OCI-LY3 (cell line): ENCODE results near the gene C6orf58.
A peak's percentile ranks its signal among the peaks of the same experiment; 100 is the strongest.

Experiments
- H2AFZ ChIP-seq: fragments of 200-600, 300-600 bp; shearing (Covaris generic); 2 replicates; pipeline ENCODE4 v1.6.0; 2014; ENCODE audit warnings: antibody characterized with exemption, low read depth, low read length
- H3K27ac ChIP-seq: fragments of 200-600, 300-600 bp; sonication (generic); 2 replicates; pipeline ENCODE4 v1.5.1; 2014; ENCODE audit warnings: mild to moderate bottlenecking, low read length, moderate library complexity, mixed read lengths
- H3K27me3 ChIP-seq: fragments of 200-600, 300-600 bp; sonication (generic); 2 replicates; pipeline ENCODE4 v1.6.1; 2014; ENCODE audit warnings: low read depth, low read length, mixed read lengths
- H3K36me3 ChIP-seq: fragments of 200-600, 300-600 bp; sonication (generic); replicated peaks from 2 replicates; pipeline ENCODE3; 2014; ENCODE audit warnings: low read depth, low read length, mixed read lengths
- H3K4me1 ChIP-seq: fragments of 300-600, 200-600 bp; sonication (generic); 2 replicates; pipeline ENCODE4 v1.6.1; 2014; ENCODE audit warnings: low read length, mixed read lengths
- H3K4me2 ChIP-seq: fragments of 200-600, 300-600 bp; sonication (generic); 2 replicates; pipeline ENCODE4 v1.6.1; 2014; ENCODE audit warnings: low read length, mixed read lengths
- H3K4me3 ChIP-seq: fragments of 300-600, 200-600 bp; sonication (generic); 2 replicates; pipeline ENCODE4 v1.5.1; 2014; ENCODE audit warnings: antibody characterized with exemption, mild to moderate bottlenecking, low read length, moderate library complexity
- H3K79me2 ChIP-seq: fragments of 300-600, 200-600 bp; shearing (Covaris generic); 2 replicates; pipeline ENCODE4 v1.6.1; 2014; ENCODE audit warnings: mild to moderate bottlenecking, low read length, mixed read lengths
- H3K9ac ChIP-seq: fragments of 300-600, 200-600 bp; shearing (Covaris generic); 2 replicates; pipeline ENCODE4 v1.6.0; 2014; ENCODE audit warnings: mild to moderate bottlenecking, low read length, moderate library complexity
- H3K9me3 ChIP-seq: fragments of 200-600, 300-600 bp; shearing (Covaris generic); 2 replicates; pipeline ENCODE4 v1.6.1; 2014; ENCODE audit warnings: low read length, mixed read lengths; ENCODE audit not compliant: insufficient read depth
- H4K20me1 ChIP-seq: fragments of 200-600, 300-600 bp; sonication (generic); 2 replicates; pipeline ENCODE4 v1.6.1; 2016; ENCODE audit warnings: low read length, mixed read lengths; ENCODE audit not compliant: insufficient read depth
- EZH2phosphoT487 ChIP-seq: fragments of 200-600 bp; shearing (Covaris generic); IDR thresholded peaks from 2 replicates; pipeline ENCODE4 v1.6.1; 2018; ENCODE audit warnings: antibody characterized with exemption, mixed run types, low read depth
- TF ChIP-seq, protein P1 (sequence below): fragments of 200-600, 300-600 bp; sonication (generic); IDR thresholded peaks from 2 replicates; pipeline ENCODE4 v1.5.1; 2014; ENCODE audit warnings: antibody characterized with exemption, low read length, low read depth

C6orf58 gene

DNA sequence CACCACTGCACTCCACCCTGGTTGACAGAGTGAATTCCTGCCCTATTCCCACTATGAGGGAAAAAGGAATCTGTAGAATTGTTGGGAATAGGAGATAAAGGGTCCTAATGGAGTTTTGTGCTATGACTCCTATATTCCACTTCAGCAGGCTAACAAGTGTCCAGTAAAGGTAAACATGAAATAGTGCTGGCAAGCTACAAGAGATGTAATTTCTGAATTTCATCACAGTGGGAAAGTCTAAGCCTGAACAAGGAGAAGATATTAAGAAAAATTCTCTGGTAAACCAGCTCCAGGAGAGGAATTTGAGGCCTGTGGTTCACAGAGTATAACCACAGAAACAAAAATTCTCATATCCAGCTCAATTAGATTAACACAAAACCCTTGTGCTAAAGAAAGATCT, 10.3 kb upstream of the C6orf58 start:
- no peak for TF ChIP-seq EZH2phosphoT487
- TF ChIP-seq, protein P1, sequence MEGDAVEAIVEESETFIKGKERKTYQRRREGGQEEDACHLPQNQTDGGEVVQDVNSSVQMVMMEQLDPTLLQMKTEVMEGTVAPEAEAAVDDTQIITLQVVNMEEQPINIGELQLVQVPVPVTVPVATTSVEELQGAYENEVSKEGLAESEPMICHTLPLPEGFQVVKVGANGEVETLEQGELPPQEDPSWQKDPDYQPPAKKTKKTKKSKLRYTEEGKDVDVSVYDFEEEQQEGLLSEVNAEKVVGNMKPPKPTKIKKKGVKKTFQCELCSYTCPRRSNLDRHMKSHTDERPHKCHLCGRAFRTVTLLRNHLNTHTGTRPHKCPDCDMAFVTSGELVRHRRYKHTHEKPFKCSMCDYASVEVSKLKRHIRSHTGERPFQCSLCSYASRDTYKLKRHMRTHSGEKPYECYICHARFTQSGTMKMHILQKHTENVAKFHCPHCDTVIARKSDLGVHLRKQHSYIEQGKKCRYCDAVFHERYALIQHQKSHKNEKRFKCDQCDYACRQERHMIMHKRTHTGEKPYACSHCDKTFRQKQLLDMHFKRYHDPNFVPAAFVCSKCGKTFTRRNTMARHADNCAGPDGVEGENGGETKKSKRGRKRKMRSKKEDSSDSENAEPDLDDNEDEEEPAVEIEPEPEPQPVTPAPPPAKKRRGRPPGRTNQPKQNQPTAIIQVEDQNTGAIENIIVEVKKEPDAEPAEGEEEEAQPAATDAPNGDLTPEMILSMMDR = no peak
- H3K27ac ChIP-seq = no peak overlapping the region
- H3K27me3 ChIP-seq = no peaks in the 10 kb centered on the region
- no peaks in the 10 kb centered on the region for H3K79me2 ChIP-seq
- H3K4me3 ChIP-seq = no peak overlapping the region
- H2AFZ ChIP-seq = no peak overlapping the region
- H3K9ac ChIP-seq = no peak overlapping the region
- no peak overlapping the region for H3K4me2 ChIP-seq
- no peaks in the 10 kb centered on the region for H4K20me1 ChIP-seq
- H3K36me3 ChIP-seq = peaks cover 3% of the 10 kb centered on the region
- peaks cover 18% of the 10 kb centered on the region for H3K4me1 ChIP-seq
- H3K9me3 ChIP-seq = no peaks in the 10 kb centered on the region

DNA sequence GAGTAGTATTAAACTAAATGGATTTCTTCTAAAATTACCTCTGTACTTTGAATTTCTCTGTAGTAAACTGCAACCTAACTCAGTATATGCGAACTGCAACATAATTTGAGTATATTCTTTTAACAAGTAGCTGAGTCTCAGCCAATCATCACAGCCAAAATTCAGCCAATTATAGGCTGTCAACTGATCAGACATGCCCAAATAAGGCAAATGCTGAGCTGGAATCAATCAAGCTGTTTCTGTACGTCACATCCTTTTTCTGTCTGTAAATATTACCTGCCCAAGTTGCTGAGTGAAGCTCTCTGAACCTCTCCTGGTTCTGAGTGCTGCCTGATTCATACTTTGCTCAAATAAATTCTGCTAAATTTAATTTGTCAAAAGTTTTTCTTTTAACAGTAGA, 9.5 kb upstream of the C6orf58 start:
- H3K79me2 ChIP-seq = no peaks in the 10 kb centered on the region
- H3K4me1 ChIP-seq = peaks cover 25% of the 10 kb centered on the region
- H3K36me3 ChIP-seq = peaks cover 3% of the 10 kb centered on the region
- H3K9me3 ChIP-seq = no peaks in the 10 kb centered on the region
- H3K27ac ChIP-seq = no peak overlapping the region
- H2AFZ ChIP-seq = no peak overlapping the region
- no peaks in the 10 kb centered on the region for H4K20me1 ChIP-seq
- H3K4me3 ChIP-seq = no peak overlapping the region
- TF ChIP-seq, protein P1 = no peak
- TF ChIP-seq EZH2phosphoT487 = no peak
- H3K9ac ChIP-seq = no peak overlapping the region
- no peak overlapping the region for H3K4me2 ChIP-seq
- no peaks in the 10 kb centered on the region for H3K27me3 ChIP-seq

DNA sequence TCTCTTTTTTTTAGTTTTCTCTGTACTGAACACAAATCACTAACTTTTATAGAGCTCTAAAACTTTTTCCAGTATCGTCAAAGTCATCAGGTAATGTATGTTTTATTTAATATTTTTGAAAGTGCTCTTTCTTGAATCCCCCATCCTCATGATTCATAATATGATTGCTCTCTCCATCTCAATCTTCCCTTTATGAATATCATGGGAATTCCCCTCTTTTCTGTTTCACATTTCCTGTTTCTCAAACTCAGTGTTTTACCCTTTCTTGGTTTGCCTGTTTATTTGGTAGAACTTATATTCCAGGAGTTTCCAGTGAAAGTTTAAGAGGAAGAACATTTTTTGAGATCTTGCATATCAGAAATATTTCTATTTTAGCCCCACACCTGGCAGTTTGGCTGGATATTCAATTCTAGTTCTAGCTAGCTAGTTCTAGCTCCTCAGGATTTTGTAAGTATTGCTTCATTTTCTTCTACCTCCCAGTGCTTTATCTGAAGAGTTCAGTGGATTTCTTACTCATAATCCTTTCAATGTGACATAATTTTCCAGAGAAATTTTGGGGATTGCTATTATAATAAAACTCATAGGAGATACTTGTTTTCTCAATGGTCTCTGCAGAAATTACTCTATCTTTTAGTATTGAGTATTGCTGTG, 6.1 kb upstream of the C6orf58 start:
- H3K4me3 ChIP-seq = peak overlapping the region; percentile 65
- H3K79me2 ChIP-seq = no peaks in the 10 kb centered on the region
- H3K4me1 ChIP-seq = peaks cover 45% of the 10 kb centered on the region
- peaks cover 3% of the 10 kb centered on the region for H3K36me3 ChIP-seq
- H3K27ac ChIP-seq = peak overlapping the region; percentile 88
- H3K9ac ChIP-seq = peak overlapping the region; percentile 58; the same call in 1 of the 2 replicates
- no peaks in the 10 kb centered on the region for H3K27me3 ChIP-seq
- H4K20me1 ChIP-seq = no peaks in the 10 kb centered on the region
- peak overlapping the region; percentile 78 for H3K4me2 ChIP-seq
- TF ChIP-seq EZH2phosphoT487 = no peak
- TF ChIP-seq, protein P1 = no peak
- H3K9me3 ChIP-seq = no peaks in the 10 kb centered on the region
- H2AFZ ChIP-seq = no peak overlapping the region

DNA sequence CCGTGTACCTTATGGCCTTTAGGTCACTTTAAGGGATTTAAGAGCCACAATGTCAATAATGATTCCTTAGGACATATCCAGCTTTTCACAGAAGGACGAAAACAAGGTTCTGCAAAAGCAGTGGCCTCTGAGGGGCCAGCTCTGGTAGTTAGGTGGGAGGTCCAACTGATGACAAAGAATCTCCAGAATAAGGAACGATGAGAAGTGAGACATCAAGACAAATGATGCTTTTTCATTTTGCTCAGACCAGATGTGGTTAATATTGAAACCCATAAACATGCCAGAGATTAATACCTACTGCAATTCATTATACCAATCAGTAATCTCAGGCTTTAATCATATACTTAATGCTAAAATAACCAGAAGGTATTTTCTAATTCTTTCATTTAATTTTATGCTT, 1.9 kb downstream of the C6orf58 start:
- H3K9me3 ChIP-seq = no peaks in the 10 kb centered on the region
- no peak overlapping the region for H3K9ac ChIP-seq
- H3K27ac ChIP-seq = no peak overlapping the region
- peaks cover 29% of the 10 kb centered on the region for H3K4me1 ChIP-seq
- TF ChIP-seq, protein P1 = no peak
- no peak for TF ChIP-seq EZH2phosphoT487
- H3K36me3 ChIP-seq = peaks cover 27% of the 10 kb centered on the region
- no peaks in the 10 kb centered on the region for H3K79me2 ChIP-seq
- no peaks in the 10 kb centered on the region for H4K20me1 ChIP-seq
- no peak overlapping the region for H2AFZ ChIP-seq
- H3K27me3 ChIP-seq = no peaks in the 10 kb centered on the region
- H3K4me2 ChIP-seq = no peak overlapping the region
- H3K4me3 ChIP-seq = no peak overlapping the region
